IPS-18a (cell line): ENCODE measurements around the gene UGT2A1.
"Not testable (repeated sequence)": the region's sequence is repeated elsewhere in the genome, so short reads cannot be mapped to it uniquely, and the experiment has no call there.

ENCODE experiments used
- H3K27ac ChIP-seq: one replicate; pipeline ENCODE4 v1.5.1; 2013; ENCODE audit warnings: low read length
- H3K27me3 ChIP-seq: one replicate; pipeline ENCODE4 v1.6.1; 2013; ENCODE audit warnings: mild to moderate bottlenecking, low read length; ENCODE audit not compliant: control insufficient read depth, insufficient read depth
- H3K36me3 ChIP-seq: one replicate; pipeline ENCODE4 v1.6.1; 2013; ENCODE audit warnings: low read depth, low read length; ENCODE audit not compliant: control insufficient read depth
- H3K4me1 ChIP-seq: one replicate; pipeline ENCODE4 v1.6.1; 2013; ENCODE audit warnings: low read depth, low read length; ENCODE audit not compliant: control insufficient read depth
- H3K4me3 ChIP-seq: one replicate; pipeline ENCODE4 v1.5.1; 2013; ENCODE audit warnings: low read length
- H3K9ac ChIP-seq: one replicate; pipeline ENCODE4 v1.6.1; 2013; ENCODE audit warnings: mild to moderate bottlenecking, low read length, moderate library complexity
- H3K9me3 ChIP-seq: one replicate; pipeline ENCODE4 v1.6.1; 2013; ENCODE audit warnings: low read depth, low read length; ENCODE audit not compliant: control insufficient read depth

The UGT2A1 gene

GRCh38 chr4:69653147-69653546, at the start of gene UGT2A1:
TSS of gene UGT2A1 (minus strand) at chr4:69653247. CDS start at chr4:69647644, 5,603 bp downstream.
- no peaks in the 10 kb centered on the region for H3K27me3 ChIP-seq
- H3K4me3 ChIP-seq, result no peak within 1 kb of the TSS
- no peak within 1 kb of the TSS for H3K9ac ChIP-seq
- no peak within 1 kb of the TSS for H3K27ac ChIP-seq
- no peaks in the 10 kb centered on the region for H3K4me1 ChIP-seq
- H3K9me3 ChIP-seq, result no peaks in the 10 kb centered on the region
- no peaks in the 10 kb centered on the region for H3K36me3 ChIP-seq

GRCh38 chr4:69702201-69702600, 49.2 kb upstream of the UGT2A1 start:
- Histone ChIP-seq H3K27ac (no peak overlapping the region), H3K9me3 (no peaks in the 10 kb centered on the region), H3K4me1 (no peaks in the 10 kb centered on the region), H3K9ac (no peak overlapping the region), H3K4me3 (no peak overlapping the region), H3K36me3 (no peaks in the 10 kb centered on the region), H3K27me3 (no peaks in the 10 kb centered on the region)

GRCh38 chr4:69701696-69702095, 48.6 kb upstream of the UGT2A1 start:
- Histone ChIP-seq H3K27me3 (no peaks in the 10 kb centered on the region), H3K4me1 (no peaks in the 10 kb centered on the region), H3K9ac (no peak overlapping the region), H3K4me3 (no peak overlapping the region), H3K36me3 (no peaks in the 10 kb centered on the region), H3K27ac (no peak overlapping the region), H3K9me3 (no peaks in the 10 kb centered on the region)

- Histone ChIP-seq H3K4me1 (no peaks in the 10 kb centered on the region), H3K36me3 (no peaks in the 10 kb centered on the region), H3K9me3 (no peaks in the 10 kb centered on the region), H3K4me3 (no peak overlapping the region), H3K27ac (no peak overlapping the region), H3K27me3 (no peaks in the 10 kb centered on the region), H3K9ac (no peak overlapping the region)
These were observed 44.6 kb upstream of the UGT2A1 start for GRCh38 chr4:69697536-69698242.

- Histone ChIP-seq H3K36me3 (no peaks in the 10 kb centered on the region), H3K4me3 (no peak overlapping the region), H3K27ac (no peak overlapping the region)
These were observed 36.6 kb upstream of the UGT2A1 start for GRCh38 chr4:69689599-69689998.

GRCh38 chr4:69684804-69685203, 31.8 kb upstream of the UGT2A1 start:
- Histone ChIP-seq H3K27ac (no peak overlapping the region), H3K9me3 (no peaks in the 10 kb centered on the region), H3K4me3 (no peak overlapping the region), H3K27me3 (no peaks in the 10 kb centered on the region), H3K9ac (no peak overlapping the region), H3K36me3 (no peaks in the 10 kb centered on the region), H3K4me1 (no peaks in the 10 kb centered on the region)

More at GRCh38 chr4:69689599-69689998, 36.6 kb upstream of the UGT2A1 start:
- Histone ChIP-seq H3K9ac (no peak overlapping the region), H3K9me3 (no peaks in the 10 kb centered on the region), H3K27me3 (no peaks in the 10 kb centered on the region), H3K4me1 (no peaks in the 10 kb centered on the region)

- Histone ChIP-seq H3K27me3 (no peaks in the 10 kb centered on the region), H3K27ac (no peak overlapping the region), H3K9me3 (no peaks in the 10 kb centered on the region), H3K36me3 (no peaks in the 10 kb centered on the region), H3K4me3 (no peak overlapping the region), H3K4me1 (no peaks in the 10 kb centered on the region), H3K9ac (no peak overlapping the region)
These were observed 15.6 kb upstream of the UGT2A1 start for GRCh38 chr4:69668680-69669079.

- not testable (repeated sequence) for H3K27ac ChIP-seq, H3K27me3 ChIP-seq, H3K9me3 ChIP-seq, H3K4me1 ChIP-seq, H3K36me3 ChIP-seq, H3K9ac ChIP-seq, H3K4me3 ChIP-seq
These were observed 11.0 kb upstream of the UGT2A1 start for GRCh38 chr4:69664009-69664408.

GRCh38 chr4:69661130-69661803, 8.2 kb upstream of the UGT2A1 start:
- H3K9me3 ChIP-seq, H3K27ac ChIP-seq, H3K4me1 ChIP-seq, H3K27me3 ChIP-seq, H3K36me3 ChIP-seq, H3K9ac ChIP-seq, H3K4me3 ChIP-seq: not testable (repeated sequence)

GRCh38 chr4:69658133-69658532, 5.1 kb upstream of the UGT2A1 start:
- Histone ChIP-seq H3K4me3 (no peak overlapping the region), H3K27me3 (no peaks in the 10 kb centered on the region), H3K9me3 (no peaks in the 10 kb centered on the region), H3K27ac (no peak overlapping the region), H3K4me1 (no peaks in the 10 kb centered on the region), H3K36me3 (no peaks in the 10 kb centered on the region), H3K9ac (no peak overlapping the region)

- H3K9me3 ChIP-seq, result no peaks in the 10 kb centered on the region
- H3K27ac ChIP-seq, result no peak overlapping the region
- no peaks in the 10 kb centered on the region for H3K4me1 ChIP-seq
- no peaks in the 10 kb centered on the region for H3K27me3 ChIP-seq
- H3K4me3 ChIP-seq, result no peak overlapping the region
- no peaks in the 10 kb centered on the region for H3K36me3 ChIP-seq
- no peak overlapping the region for H3K9ac ChIP-seq
These were observed 3.7 kb upstream of the UGT2A1 start for GRCh38 chr4:69656653-69657158.

GRCh38 chr4:69650872-69651271, 2.2 kb downstream of the UGT2A1 start:
- Histone ChIP-seq H3K27ac (no peak overlapping the region), H3K4me3 (no peak overlapping the region), H3K9ac (no peak overlapping the region), H3K9me3 (no peaks in the 10 kb centered on the region), H3K27me3 (no peaks in the 10 kb centered on the region), H3K36me3 (no peaks in the 10 kb centered on the region), H3K4me1 (no peaks in the 10 kb centered on the region)
